GM10266 (cell line): Measurements from ENCODE around the gene RALY.

Experiments
- DNase-seq: peaks from one replicate; pipeline ENCODE4 v3.0.0; 2012; ENCODE audit errors: extremely low spot score
- CTCF ChIP-seq: IDR thresholded peaks from 2 replicates; pipeline ENCODE4 v1.5.1; 2012; ENCODE audit warnings: mild to moderate bottlenecking, low read depth; ENCODE audit not compliant: control insufficient read depth, insufficient read depth; ENCODE audit errors: missing control alignments

RALY gene

GRCh38 chr20:33963751-33964150 lies 30.0 kb upstream of the RALY start:
- TF ChIP-seq CTCF = no peak
- no peak for DNase-seq

GRCh38 chr20:33964441-33964840 lies 29.3 kb upstream of the RALY start:
- DNase-seq = no peak
- no peak for TF ChIP-seq CTCF

GRCh38 chr20:33967126-33967525 lies 26.6 kb upstream of the RALY start:
- DNase-seq = no peak
- TF ChIP-seq CTCF = no peak

- DNase-seq = no peak
- TF ChIP-seq CTCF = no peak
Measured at GRCh38 chr20:33969563-33969962, 24.1 kb upstream of the RALY start.

GRCh38 chr20:33970229-33970628 lies 23.5 kb upstream of the RALY start:
- no peak for TF ChIP-seq CTCF
- no peak for DNase-seq

GRCh38 chr20:33971147-33971975 lies 22.4 kb upstream of the RALY start:
- no peak for DNase-seq
- no peak for TF ChIP-seq CTCF

- no peak for TF ChIP-seq CTCF
- DNase-seq = no peak
Measured at GRCh38 chr20:33976959-33977358, 16.8 kb upstream of the RALY start.
